Memory B cell (primary cell): ENCODE data around the gene SBNO1.
"Not testable (repeated sequence)": the region's sequence is repeated elsewhere in the genome, so short reads cannot be mapped to it uniquely, and the experiment has no call there.

Source experiments
- ATAC-seq: fragments of 150-1000 bp; cut with Tn5 transposase; 2 replicates; pipeline ENCODE4 v1.10.0; 2021; ENCODE audit warnings: low read depth, mild to moderate bottlenecking, moderate library complexity
- DNase-seq, 2 donors: peaks; one replicate each; pipeline ENCODE4 v3.0.0; 2022; ENCODE audit warnings: low spot score in 2 of 2
- H3K27ac Mint-ChIP-seq: one replicate; pipeline ENCODE4 v1.8.0; 2022; ENCODE audit warnings: mild to moderate bottlenecking, moderate library complexity, mixed read lengths
- H3K27me3 Mint-ChIP-seq: one replicate; pipeline ENCODE4 v1.8.0; 2022; ENCODE audit warnings: mixed read lengths
- H3K36me3 Mint-ChIP-seq: one replicate; pipeline ENCODE4 v1.8.0; 2022; ENCODE audit warnings: mild to moderate bottlenecking, mixed read lengths
- H3K4me1 Mint-ChIP-seq: one replicate; pipeline ENCODE4 v1.8.0; 2022; ENCODE audit warnings: mixed read lengths
- H3K4me3 Mint-ChIP-seq: one replicate; pipeline ENCODE4 v1.8.0; 2022; ENCODE audit warnings: mild to moderate bottlenecking, moderate library complexity, mixed read lengths
- H3K9me3 Mint-ChIP-seq: one replicate; pipeline ENCODE4 v1.8.0; 2022; ENCODE audit warnings: mixed read lengths

The SBNO1 gene

GRCh38 chr12:123266679-123267277 is 97.9 kb downstream of the SBNO1 start:
- Mint-ChIP-seq H3K27me3 (no peaks in the 10 kb centered on the region), H3K27ac (no peak overlapping the region), H3K4me1 (peaks cover 17% of the 10 kb centered on the region), H3K9me3 (no peaks in the 10 kb centered on the region), H3K4me3 (no peak overlapping the region), H3K36me3 (no peaks in the 10 kb centered on the region)
- no peak for ATAC-seq
- DNase-seq: no peak

- Mint-ChIP-seq H3K27ac (no peak overlapping the region), H3K36me3 (no peaks in the 10 kb centered on the region), H3K4me3 (no peak overlapping the region), H3K27me3 (no peaks in the 10 kb centered on the region), H3K4me1 (peaks cover 17% of the 10 kb centered on the region), H3K9me3 (no peaks in the 10 kb centered on the region)
- ATAC-seq (no peak), DNase-seq (no peak)
Measured at GRCh38 chr12:123265851-123266678, 98.6 kb downstream of the SBNO1 start.

- Mint-ChIP-seq H3K36me3 (no peaks in the 10 kb centered on the region), H3K4me3 (no peak overlapping the region), H3K9me3 (no peaks in the 10 kb centered on the region), H3K27me3 (no peaks in the 10 kb centered on the region), H3K27ac (no peak overlapping the region), H3K4me1 (peaks cover 12% of the 10 kb centered on the region)
- ATAC-seq: peak; percentile 36
- DNase-seq: no peak
Measured at GRCh38 chr12:123264642-123265041, 100.0 kb downstream of the SBNO1 start.

- H3K27ac Mint-ChIP-seq: no peak overlapping the region
- H3K4me3 Mint-ChIP-seq: no peak overlapping the region
- no peaks in the 10 kb centered on the region for H3K27me3 Mint-ChIP-seq
- H3K4me1 Mint-ChIP-seq: peaks cover 2% of the 10 kb centered on the region
- H3K36me3 Mint-ChIP-seq: no peaks in the 10 kb centered on the region
- DNase-seq: no peak
- no peaks in the 10 kb centered on the region for H3K9me3 Mint-ChIP-seq
- ATAC-seq: no peak
Measured at GRCh38 chr12:123263196-123263817, 101.3 kb downstream of the SBNO1 start.

- DNase-seq (no peak), ATAC-seq (no peak)
- no peaks in the 10 kb centered on the region for H3K27me3 Mint-ChIP-seq
- H3K4me3 Mint-ChIP-seq: no peak overlapping the region
- H3K27ac Mint-ChIP-seq: peak overlapping the region; percentile 72
- H3K36me3 Mint-ChIP-seq: peaks cover 2% of the 10 kb centered on the region
- H3K4me1 Mint-ChIP-seq: no peaks in the 10 kb centered on the region
- no peaks in the 10 kb centered on the region for H3K9me3 Mint-ChIP-seq
Measured at GRCh38 chr12:123261196-123261595, 103.5 kb downstream of the SBNO1 start.

- ATAC-seq: no peak
- Mint-ChIP-seq H3K36me3 (peaks cover 4% of the 10 kb centered on the region), H3K27me3 (no peaks in the 10 kb centered on the region), H3K4me1 (no peaks in the 10 kb centered on the region), H3K9me3 (no peaks in the 10 kb centered on the region), H3K27ac (no peak overlapping the region), H3K4me3 (no peak overlapping the region)
- no peak for DNase-seq
Measured at GRCh38 chr12:123260081-123260480, 104.6 kb downstream of the SBNO1 start.

- Mint-ChIP-seq H3K4me1 (no peaks in the 10 kb centered on the region), H3K4me3 (no peak overlapping the region)
Measured at GRCh38 chr12:123258593-123258992, 106.1 kb downstream of the SBNO1 start.

GRCh38 chr12:123254853-123255446 is 109.7 kb downstream of the SBNO1 start:
- no peak for DNase-seq
- peaks cover 11% of the 10 kb centered on the region for H3K36me3 Mint-ChIP-seq
- no peaks in the 10 kb centered on the region for H3K9me3 Mint-ChIP-seq
- H3K4me1 Mint-ChIP-seq: peaks cover 12% of the 10 kb centered on the region
- no peaks in the 10 kb centered on the region for H3K27me3 Mint-ChIP-seq
- no peak overlapping the region for H3K27ac Mint-ChIP-seq
- H3K4me3 Mint-ChIP-seq: no peak overlapping the region
- ATAC-seq: no peak

More at GRCh38 chr12:123258593-123258992, 106.1 kb downstream of the SBNO1 start:
- DNase-seq (no peak), ATAC-seq (no peak)
- H3K9me3 Mint-ChIP-seq: no peaks in the 10 kb centered on the region
- no peak overlapping the region for H3K27ac Mint-ChIP-seq
- peaks cover 7% of the 10 kb centered on the region for H3K36me3 Mint-ChIP-seq
- H3K27me3 Mint-ChIP-seq: no peaks in the 10 kb centered on the region

- Mint-ChIP-seq H3K4me1 (peaks cover 16% of the 10 kb centered on the region), H3K4me3 (no peak overlapping the region), H3K36me3 (peaks cover 14% of the 10 kb centered on the region), H3K27me3 (no peaks in the 10 kb centered on the region), H3K27ac (no peak overlapping the region), H3K9me3 (no peaks in the 10 kb centered on the region)
- ATAC-seq (no peak), DNase-seq (no peak)
Measured at GRCh38 chr12:123253641-123254459, 110.8 kb downstream of the SBNO1 start.

GRCh38 chr12:123252365-123252764 is 112.3 kb downstream of the SBNO1 start:
- not testable (repeated sequence) for ATAC-seq, H3K4me3 Mint-ChIP-seq, H3K27me3 Mint-ChIP-seq, H3K27ac Mint-ChIP-seq, H3K9me3 Mint-ChIP-seq, DNase-seq
- Mint-ChIP-seq H3K36me3 (peaks cover 21% of the 10 kb centered on the region), H3K4me1 (peaks cover 20% of the 10 kb centered on the region)

GRCh38 chr12:123251403-123252076 is 113.1 kb downstream of the SBNO1 start:
- Mint-ChIP-seq H3K36me3 (peaks cover 18% of the 10 kb centered on the region), H3K4me1 (peaks cover 26% of the 10 kb centered on the region), H3K27me3 (no peaks in the 10 kb centered on the region), H3K4me3 (no peak overlapping the region), H3K9me3 (no peaks in the 10 kb centered on the region), H3K27ac (no peak overlapping the region)
- ATAC-seq (no peak), DNase-seq (no peak)

GRCh38 chr12:123250471-123251383 is 113.9 kb downstream of the SBNO1 start:
- no peak overlapping the region for H3K4me3 Mint-ChIP-seq
- no peaks in the 10 kb centered on the region for H3K27me3 Mint-ChIP-seq
- ATAC-seq (no peak), DNase-seq (no peak)
- peaks cover 18% of the 10 kb centered on the region for H3K36me3 Mint-ChIP-seq
- H3K9me3 Mint-ChIP-seq: no peaks in the 10 kb centered on the region
- peak overlapping the region; percentile 32 for H3K27ac Mint-ChIP-seq
- H3K4me1 Mint-ChIP-seq: peaks cover 29% of the 10 kb centered on the region
